Bronchial epithelial cell (primary cell): ENCODE results near the gene SDHA. TPM values are rescaled to one million over a fixed set of nuclear protein-coding genes. Genes with fewer than 3 reads are reported as not detected.

Experiments used
- DNase-seq: peaks from one replicate; pipeline ENCODE4 v3.0.0-alpha.2; 2010; ENCODE audit warnings: low read depth
- FAIRE-seq: peaks from 2 replicates; lab custom pipeline; 2011; peaks lifted over from hg19 to GRCh38; lab: Jason Lieb, UNC
- H3K27me3 ChIP-seq: 2 replicates; pipeline ENCODE4 v1.5.1; 2011; ENCODE audit warnings: low read length; ENCODE audit not compliant: control insufficient read depth, insufficient read depth
- H3K36me3 ChIP-seq: 2 replicates; pipeline ENCODE4 v1.5.1; 2011; ENCODE audit warnings: low read length; ENCODE audit not compliant: control insufficient read depth, insufficient read depth
- H3K4me3 ChIP-seq: 2 replicates; pipeline ENCODE4 v1.5.1; 2011; ENCODE audit warnings: mild to moderate bottlenecking, low read depth, low read length, control low read depth
- CTCF ChIP-seq: IDR thresholded peaks from 2 replicates; pipeline ENCODE4 v1.5.1; 2011; ENCODE audit warnings: mild to moderate bottlenecking, moderate library complexity, low read length, control low read depth, inconsistent platforms; ENCODE audit not compliant: insufficient read depth, severe bottlenecking
- total RNA-seq: library from RNA; depleted of rRNA; stranded (reverse); fragments of >200 nt; gene quantifications from 2 replicates; pipeline ENCODE4 v1.2.1, GENCODE V29; 2014

The SDHA gene
- total RNA-seq, 1 donor from 2014 or later: 136 TPM

- TF ChIP-seq CTCF: no peak
- Histone ChIP-seq H3K4me3 (no peak within 1 kb of the TSS), H3K36me3 (no peaks in the 10 kb centered on the region), H3K27me3 (peaks cover 6% of the 10 kb centered on the region)
- DNase-seq (no peak), FAIRE-seq (no peak)
Observed at GRCh38 chr5:191036-191948, 26.8 kb upstream of the SDHA start, which contains the start of gene LRRC14B. Gene LRRC14B (plus strand): TSS chr5:191495. CDS start chr5:191539, 44 bp downstream.

- Histone ChIP-seq H3K36me3 (no peaks in the 10 kb centered on the region), H3K27me3 (peaks cover 6% of the 10 kb centered on the region), H3K4me3 (no peak overlapping the region)
- no peak for FAIRE-seq
- no peak for DNase-seq
- TF ChIP-seq CTCF: no peak
Observed at GRCh38 chr5:191949-192690, 26.0 kb upstream of the SDHA start.

GRCh38 chr5:192691-192969, 25.5 kb upstream of the SDHA start:
- FAIRE-seq (peak; percentile 58), DNase-seq (no peak)
- Histone ChIP-seq H3K36me3 (no peaks in the 10 kb centered on the region), H3K27me3 (peaks cover 6% of the 10 kb centered on the region), H3K4me3 (no peak overlapping the region)
- TF ChIP-seq CTCF: no peak

GRCh38 chr5:192970-193831, 24.9 kb upstream of the SDHA start:
- Histone ChIP-seq H3K27me3 (peaks cover 6% of the 10 kb centered on the region), H3K4me3 (no peak overlapping the region), H3K36me3 (no peaks in the 10 kb centered on the region)
- DNase-seq (no peak), FAIRE-seq (no peak)
- TF ChIP-seq CTCF: no peak

GRCh38 chr5:194102-194501, 24.0 kb upstream of the SDHA start:
- FAIRE-seq (no peak), DNase-seq (no peak)
- TF ChIP-seq CTCF: no peak
- no peak overlapping the region for H3K4me3 ChIP-seq
- no peaks in the 10 kb centered on the region for H3K36me3 ChIP-seq
- H3K27me3 ChIP-seq: peaks cover 6% of the 10 kb centered on the region
